Cortex of kidney (tissue), 1 donor: ENCODE results near the gene UBE2E2.

Experiments used
- DNase-seq: peaks from one replicate; lab custom pipeline; 2025; lab: John Stamatoyannopoulos, UW

Gene UBE2E2

GRCh38 chr3:23620638-23621015 lies 417.5 kb downstream of the UBE2E2 start:
- no peak for DNase-seq

- DNase-seq: no peak
Measured at GRCh38 chr3:23623844-23624243, 420.7 kb downstream of the UBE2E2 start.

- DNase-seq: no peak
Measured at GRCh38 chr3:23624305-23624704, 421.2 kb downstream of the UBE2E2 start.

- no peak for DNase-seq
Measured at GRCh38 chr3:23626442-23626841, 423.3 kb downstream of the UBE2E2 start.

- DNase-seq: no peak
Measured at GRCh38 chr3:23629181-23629894, 426.2 kb downstream of the UBE2E2 start.

GRCh38 chr3:23633261-23633960 lies 430.3 kb downstream of the UBE2E2 start:
- DNase-seq: no peak

- no peak for DNase-seq
Measured at GRCh38 chr3:23637339-23637738, 434.2 kb downstream of the UBE2E2 start.

GRCh38 chr3:23640471-23641146 lies 437.5 kb downstream of the UBE2E2 start:
- no peak for DNase-seq
